GM19023 (cell line): ENCODE measurements around the gene ACOXL.

Experiments
- ATAC-seq: cut with Tn5 transposase; IDR thresholded peaks from one replicate; pipeline ENCODE4 v1.9.1; 2021; ENCODE audit warnings: mild to moderate bottlenecking, moderate library complexity; ENCODE audit not compliant: unreplicated experiment

Gene ACOXL

DNA sequence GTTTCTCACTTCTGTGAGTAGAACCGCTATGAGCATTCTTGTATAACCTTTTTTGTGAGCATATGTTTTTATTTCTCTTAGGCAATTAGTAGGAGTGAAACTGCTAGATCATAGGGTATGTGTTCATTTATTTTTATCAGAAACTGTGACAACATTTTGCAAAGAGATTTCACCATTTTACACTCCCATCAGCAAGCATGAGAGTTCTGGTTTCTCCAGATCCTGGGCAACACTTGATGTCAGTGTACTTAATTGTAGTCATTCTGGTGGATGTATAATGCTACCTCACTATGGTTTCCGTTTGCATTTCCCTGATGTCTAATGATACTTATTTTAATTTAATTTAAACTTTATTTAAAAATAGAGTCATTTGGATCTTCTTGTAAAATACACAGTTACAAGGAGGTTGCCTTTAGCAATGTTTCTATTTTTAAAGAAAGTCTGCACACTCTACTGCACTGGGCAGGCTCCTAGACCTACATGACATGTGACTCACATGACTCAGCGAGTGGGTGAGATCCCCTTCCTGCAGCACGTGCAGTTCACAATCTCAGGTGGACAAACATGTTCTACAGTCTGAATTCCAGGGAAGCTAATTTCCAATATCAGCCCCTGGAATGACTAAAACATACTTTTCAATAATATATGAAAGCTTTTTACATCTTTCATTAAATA, 261.3 kb downstream of the ACOXL start:
- ATAC-seq, result no peak

- ATAC-seq, result no peak
Observed at GRCh38 chr2:110994250-110994961, 262.0 kb downstream of the ACOXL start.

- no peak for ATAC-seq
Observed at GRCh38 chr2:110995911-110996310, 263.5 kb downstream of the ACOXL start.

DNA sequence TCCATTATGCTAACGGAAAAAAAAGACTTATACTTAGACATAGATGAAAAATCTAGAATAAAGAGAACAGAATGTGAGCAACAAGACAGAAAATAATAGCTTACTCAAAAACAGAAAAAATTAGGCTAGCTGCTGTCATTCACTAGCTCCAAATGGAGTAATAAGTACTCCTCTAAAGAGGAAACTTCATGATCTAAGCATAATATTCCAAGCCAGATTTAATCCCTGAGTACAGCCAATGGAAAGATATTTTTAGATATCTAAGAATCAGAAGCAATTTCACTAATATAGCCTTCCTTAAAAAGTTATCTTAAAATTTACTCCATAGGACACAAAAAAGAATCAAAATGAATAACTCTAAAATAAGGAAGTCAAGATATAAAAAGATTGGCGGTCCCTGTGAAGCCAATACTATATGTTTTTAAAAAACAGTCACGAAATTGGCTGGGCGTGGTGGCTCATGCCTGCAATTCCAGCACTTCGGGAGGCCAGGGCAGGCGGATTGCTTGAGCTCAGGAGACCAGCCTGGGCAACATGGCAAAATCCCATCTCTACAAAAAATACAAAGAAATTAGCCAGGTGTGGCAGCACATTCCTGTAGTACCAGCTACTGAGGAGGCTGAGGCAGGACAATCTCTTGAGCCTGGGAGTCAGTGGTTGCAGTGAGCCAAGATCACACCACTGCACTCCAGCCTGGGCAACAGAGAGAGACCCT, 265.1 kb downstream of the ACOXL start:
- ATAC-seq, result no peak

- no peak for ATAC-seq
Observed at GRCh38 chr2:110998311-110998710, 265.9 kb downstream of the ACOXL start.

GRCh38 chr2:110999626-111000025, 267.3 kb downstream of the ACOXL start:
- no peak for ATAC-seq

DNA sequence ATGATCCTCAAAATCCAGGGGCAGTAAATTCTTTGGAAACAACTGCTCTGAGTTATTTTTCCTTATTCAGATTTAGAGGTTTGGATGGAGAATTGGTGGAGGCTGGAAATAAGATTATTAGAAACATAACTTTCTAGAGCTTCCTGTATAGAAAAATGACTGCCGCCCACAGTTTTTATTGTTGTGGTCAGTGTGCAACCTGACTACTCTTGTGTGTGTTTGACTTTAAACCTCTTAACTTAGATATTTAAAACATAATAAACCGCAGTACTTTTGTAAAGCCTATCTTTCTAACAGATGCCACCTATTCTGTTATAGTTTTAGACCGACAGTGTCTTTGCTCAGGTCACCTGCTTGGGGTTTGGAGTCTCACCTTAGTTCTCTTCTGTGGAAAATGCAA, 272.9 kb downstream of the ACOXL start:
- ATAC-seq, result no peak

GRCh38 chr2:111005821-111006220, 273.4 kb downstream of the ACOXL start:
- ATAC-seq, result no peak

GRCh38 chr2:111007757-111008688, 275.6 kb downstream of the ACOXL start:
- no peak for ATAC-seq

DNA sequence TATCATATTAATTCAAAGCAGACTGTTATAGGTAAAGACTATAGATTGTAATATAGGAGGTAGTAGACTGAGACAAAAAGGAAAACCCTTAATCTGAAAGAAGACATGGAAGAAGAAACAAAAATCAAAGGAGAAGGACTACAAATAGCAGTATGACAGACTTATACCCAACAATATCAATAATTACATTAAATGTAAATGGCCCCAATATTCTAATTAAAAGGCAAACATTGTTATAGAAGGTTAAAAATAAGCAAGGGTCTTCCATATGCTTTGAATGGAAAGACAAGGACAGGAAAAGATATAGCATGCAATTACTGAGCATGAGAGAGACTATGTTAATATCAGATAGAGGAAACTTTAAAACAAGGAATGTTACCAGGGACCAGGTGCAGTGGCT, 278.8 kb downstream of the ACOXL start:
- no peak for ATAC-seq

DNA sequence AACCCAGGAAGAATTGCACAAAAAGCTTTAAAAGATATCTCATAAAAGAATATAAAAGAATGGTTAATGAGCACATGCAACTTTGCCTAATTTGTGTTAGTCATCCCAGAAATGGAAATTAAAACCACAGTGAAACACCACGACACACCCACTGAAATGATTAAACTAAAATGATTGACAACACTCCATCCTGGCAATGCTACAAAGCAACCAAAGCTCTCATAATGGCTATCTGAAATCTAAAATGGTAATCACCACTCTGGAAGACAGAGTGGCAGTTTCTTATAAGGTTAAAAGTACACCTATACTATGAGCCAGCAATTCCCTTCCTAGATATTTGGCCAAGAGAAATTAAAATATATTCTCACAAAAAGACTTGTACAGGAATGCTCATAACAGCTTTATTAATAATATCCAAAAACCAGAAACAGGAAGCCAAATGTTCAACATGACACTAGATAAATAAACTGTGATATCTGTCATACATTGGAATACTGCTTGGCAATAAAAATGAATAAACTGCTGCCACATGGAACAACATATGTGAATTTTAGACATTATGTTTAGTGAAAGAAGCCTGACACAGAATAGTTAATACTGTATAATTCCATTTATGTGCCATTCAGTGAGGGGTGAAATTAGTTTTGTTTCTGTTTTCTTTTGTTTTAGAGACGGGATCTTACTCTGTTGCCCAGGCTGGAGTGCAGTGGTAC, 283.1 kb downstream of the ACOXL start:
- no peak for ATAC-seq

- no peak for ATAC-seq
Observed at GRCh38 chr2:111017034-111017622, 284.8 kb downstream of the ACOXL start.

- no peak for ATAC-seq
Observed at GRCh38 chr2:111017909-111018308, 285.5 kb downstream of the ACOXL start.

DNA sequence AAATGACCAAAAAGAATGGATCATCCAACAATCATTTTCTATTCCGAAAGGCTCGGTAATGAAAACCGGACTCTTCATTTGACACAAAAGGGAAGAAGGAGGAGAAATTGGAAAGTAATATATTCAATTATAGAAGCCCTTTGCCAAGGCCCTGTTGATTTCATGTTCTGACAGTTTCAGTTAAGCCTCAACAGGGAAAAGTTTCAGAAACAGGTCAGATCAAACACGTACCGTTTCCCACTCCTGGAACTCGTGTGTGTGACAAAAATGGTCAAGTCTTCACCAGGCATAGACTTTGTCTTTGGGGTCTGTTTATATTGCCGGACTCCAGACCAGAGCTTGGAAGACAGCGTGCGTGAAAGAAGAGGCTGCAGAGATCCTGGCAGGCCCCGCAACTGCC, 287.0 kb downstream of the ACOXL start:
- ATAC-seq, result no peak

- no peak for ATAC-seq
Observed at GRCh38 chr2:111022633-111023032, 290.3 kb downstream of the ACOXL start.

DNA sequence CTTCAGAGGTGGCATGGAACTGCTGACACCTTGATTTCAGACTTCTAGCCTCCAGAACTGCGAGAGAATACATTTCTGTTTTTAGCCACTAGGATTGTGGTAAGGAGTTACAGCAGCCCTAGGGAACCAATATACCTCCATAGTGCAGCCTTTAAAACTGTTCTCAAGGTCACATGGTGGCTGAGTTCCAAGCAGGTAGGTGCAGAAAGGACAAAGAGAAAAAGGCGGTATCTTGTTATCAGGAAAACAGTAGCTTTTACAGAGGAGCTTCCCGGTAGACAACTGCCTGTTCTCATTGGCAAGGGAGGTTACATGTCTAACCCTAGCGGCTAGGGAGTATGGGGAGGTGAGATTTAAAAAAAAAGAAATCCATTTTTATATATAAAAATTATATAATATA, 292.1 kb downstream of the ACOXL start:
- no peak for ATAC-seq

DNA sequence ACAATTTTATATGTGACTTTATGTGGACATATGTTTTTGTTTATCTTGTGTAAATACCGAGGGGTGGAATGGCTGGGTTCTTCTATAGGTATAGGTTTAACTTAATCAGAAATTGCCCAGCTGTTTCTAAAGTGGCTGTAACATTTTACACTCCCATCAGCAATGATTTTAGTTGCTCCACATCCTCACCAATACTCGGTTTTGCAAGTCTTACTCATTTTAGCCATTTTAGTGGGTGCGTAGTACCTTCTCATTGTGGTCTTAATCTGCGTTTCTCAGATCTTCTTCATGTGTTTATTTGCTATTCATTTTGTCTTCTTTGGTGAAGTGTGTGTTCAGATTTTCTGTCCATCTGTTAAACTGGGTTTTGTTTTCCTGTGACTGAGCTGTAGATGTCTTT, 292.9 kb downstream of the ACOXL start:
- no peak for ATAC-seq

- no peak for ATAC-seq
Observed at GRCh38 chr2:111028720-111029119, 296.3 kb downstream of the ACOXL start.

- no peak for ATAC-seq
Observed at GRCh38 chr2:111029181-111029927, 297.0 kb downstream of the ACOXL start.
